ENCODE measurements around the gene OVCA2. TPM values are rescaled to one million over a fixed set of nuclear protein-coding genes. Genes with fewer than 3 reads are reported as not detected.
A peak's percentile ranks its signal among the peaks of the same experiment; 100 is the strongest.

The OVCA2 gene
- total RNA-seq, 1 experiment from 2014 or later, result 27.3 TPM

DNA sequence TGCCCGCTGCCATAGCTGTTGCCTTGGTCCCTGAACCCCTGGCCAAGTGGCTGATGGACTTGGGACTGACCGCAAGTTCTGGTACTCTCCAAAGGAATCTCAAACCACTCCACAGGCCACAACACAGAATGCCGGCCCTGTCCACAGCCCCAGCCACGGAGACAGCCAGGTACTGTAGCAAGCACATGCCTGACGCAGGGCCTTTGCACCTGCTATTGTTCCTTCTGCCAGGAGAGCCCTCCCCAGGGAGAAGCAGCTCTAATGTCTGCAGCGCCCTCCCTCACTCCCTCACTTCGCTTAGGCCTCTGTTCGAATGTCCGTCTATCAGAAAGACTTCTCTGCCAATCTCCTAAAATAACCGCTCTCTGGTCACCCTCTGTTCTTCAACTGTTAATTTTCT lies 32.1 kb upstream of the OVCA2 start:
- TF ChIP-seq EZH2phosphoT487 (IDR thresholded peaks at IDR 0.05; ENCODE audit: borderline replicate concordance) (no peak), ELF1 (IDR thresholded peaks at IDR 0.05; ENCODE audit: borderline replicate concordance, low read depth) (no peak), POLR2A (IDR thresholded peaks at IDR 0.05; ENCODE audit: borderline replicate concordance, extremely low read depth, insufficient read depth, insufficient read length) (no peak), ZFX (IDR thresholded peaks at IDR 0.05) (no peak), CBX3 (IDR thresholded peaks at IDR 0.05; ENCODE audit: low read depth) (no peak), SP1 (IDR thresholded peaks at IDR 0.05; ENCODE audit: low read depth) (no peak), YY1 (IDR thresholded peaks at IDR 0.05; ENCODE audit: extremely low read depth, insufficient replicate concordance, low read depth, low read length) (no peak)
- TF ChIP-seq, protein P1, sequence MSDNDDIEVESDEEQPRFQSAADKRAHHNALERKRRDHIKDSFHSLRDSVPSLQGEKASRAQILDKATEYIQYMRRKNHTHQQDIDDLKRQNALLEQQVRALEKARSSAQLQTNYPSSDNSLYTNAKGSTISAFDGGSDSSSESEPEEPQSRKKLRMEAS (IDR thresholded peaks at IDR 0.05), result no peak
- Histone ChIP-seq H2AFZ (ENCODE audit: low read depth, low read length, poor library complexity, severe bottlenecking) (no peak overlapping the region), H4K20me1 (ENCODE audit: insufficient read depth) (no peaks in the 10 kb centered on the region), H3K4me3 (replicated peaks in 1 of 2; ENCODE audit: low read depth in 1 of 2, low read length in 2 of 2) (no peak overlapping the region), H3K9ac (ENCODE audit: low read length) (no peak overlapping the region), H3K9me2 (ENCODE audit: insufficient read depth) (no peaks in the 10 kb centered on the region), H3K27ac (ENCODE audit: low read depth, low read length) (no peak overlapping the region), H3K4me1 (ENCODE audit: control insufficient read depth in 1 of 2, insufficient read depth in 2 of 2, low read length in 2 of 2) (peaks cover 8 to 11% of the 10 kb centered on the region in 2 experiments; a peak in 3 of 4 replicates), H3K4me2 (ENCODE audit: low read length) (no peak overlapping the region), H3K79me2 (ENCODE audit: insufficient read depth, low read length) (no peaks in the 10 kb centered on the region), H3K36me3 (ENCODE audit: control insufficient read depth in 1 of 2, insufficient read depth in 2 of 2, low read length in 2 of 2) (no peaks in the 10 kb centered on the region), H3K9me3 (ENCODE audit: control insufficient read depth in 1 of 2, insufficient read depth in 1 of 2, low read depth in 1 of 2, low read length in 2 of 2) (no peaks in the 10 kb centered on the region; a peak in 1 of 4 replicates), H3K27me3 (ENCODE audit: insufficient read depth, low read length) (no peaks in the 10 kb centered on the region)
- intact Hi-C loops (cut with micrococcal nuclease), result no loop called here
- CTCF ChIA-PET, result no interaction called here
- RAD21 ChIA-PET (ENCODE audit: low non-redundant PET in 1 of 2, low total read pairs in 2 of 2, uncharacterized antibody in 2 of 2, unreplicated experiment in 2 of 2), result no interaction called here
- POLR2A ChIA-PET, result no interaction called here
- no peak for DNase-seq (ENCODE audit: low read depth, low spot score)
- no TSS peak for BruUV-seq (replicated peaks)
- ATAC-seq, result no peak

DNA sequence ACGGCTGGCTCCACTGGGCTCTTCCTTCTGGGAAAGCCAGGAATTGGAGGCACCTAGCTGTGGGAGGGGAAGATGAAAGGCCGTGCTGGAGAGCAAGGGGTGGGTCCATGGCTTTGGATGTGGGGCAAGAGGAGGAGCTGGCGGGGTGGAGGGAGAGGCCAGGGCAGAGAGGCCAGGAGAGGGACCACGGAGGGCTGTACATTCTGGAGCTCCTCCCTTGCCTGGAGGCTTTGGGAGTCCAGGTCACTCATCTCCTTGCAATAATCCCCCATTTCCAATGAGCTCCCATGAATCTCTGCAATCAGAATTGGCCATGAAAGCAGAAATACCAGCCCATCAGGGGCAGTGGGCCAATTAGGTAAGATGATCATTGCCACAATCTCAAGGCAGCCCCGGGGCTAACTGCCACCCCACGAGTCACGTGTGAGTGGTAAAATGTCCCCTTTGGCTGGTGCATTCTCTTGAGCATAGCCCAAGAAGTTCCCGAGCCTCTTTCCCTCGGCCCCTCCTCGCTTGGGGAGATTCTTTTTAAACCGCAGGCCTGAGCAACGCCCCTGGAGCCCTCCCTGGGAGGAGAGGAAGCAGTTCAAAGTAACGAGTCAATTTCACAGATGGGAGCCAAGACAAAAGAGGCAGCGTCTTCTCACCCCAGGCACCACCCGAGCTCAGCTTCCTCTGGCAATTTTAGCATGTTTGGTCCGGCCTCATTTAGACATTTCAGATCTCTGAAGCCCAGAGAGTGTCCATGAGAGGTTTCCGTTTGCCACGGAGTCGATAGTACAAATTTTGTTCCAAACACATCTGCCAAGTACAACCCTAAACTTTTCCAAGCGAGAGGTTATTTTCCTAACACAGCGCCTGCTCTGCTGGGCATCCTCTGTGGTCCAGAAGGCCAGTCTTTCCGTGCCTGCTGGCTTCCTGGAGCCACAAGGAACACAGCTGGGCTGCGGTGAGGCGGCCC lies 30.1 kb upstream of the OVCA2 start:
- Histone ChIP-seq H3K27me3 (ENCODE audit: insufficient read depth, low read length) (no peaks in the 10 kb centered on the region), H3K9me3 (ENCODE audit: control insufficient read depth in 1 of 2, insufficient read depth in 1 of 2, low read depth in 1 of 2, low read length in 2 of 2) (no peaks in the 10 kb centered on the region; a peak in 1 of 4 replicates), H4K20me1 (ENCODE audit: insufficient read depth) (no peaks in the 10 kb centered on the region), H3K36me3 (ENCODE audit: control insufficient read depth in 1 of 2, insufficient read depth in 2 of 2, low read length in 2 of 2) (no peaks in the 10 kb centered on the region), H2AFZ (ENCODE audit: low read depth, low read length, poor library complexity, severe bottlenecking) (peak overlapping the region; percentile 45), H3K27ac (ENCODE audit: low read depth, low read length) (peak overlapping the region; percentile 6; the same call in 1 of the 2 replicates), H3K4me1 (ENCODE audit: control insufficient read depth in 1 of 2, insufficient read depth in 2 of 2, low read length in 2 of 2) (peaks cover 8 to 11% of the 10 kb centered on the region in 2 experiments; a peak in 3 of 4 replicates), H3K4me3 (replicated peaks in 1 of 2; ENCODE audit: low read depth in 1 of 2, low read length in 2 of 2) (no peak overlapping the region), H3K4me2 (ENCODE audit: low read length) (peak overlapping the region; percentile 29), H3K9me2 (ENCODE audit: insufficient read depth) (no peaks in the 10 kb centered on the region), H3K79me2 (ENCODE audit: insufficient read depth, low read length) (no peaks in the 10 kb centered on the region), H3K9ac (ENCODE audit: low read length) (no peak overlapping the region)
- TF ChIP-seq POLR2AphosphoS5 (IDR thresholded peaks at IDR 0.05; ENCODE audit: low read depth, low read length) (no peak), CEBPB (IDR thresholded peaks at IDR 0.05; ENCODE audit: low read depth) (no peak), FOSL1 (IDR thresholded peaks at IDR 0.05; ENCODE audit: low read depth) (no peak)
- BruUV-seq (replicated peaks), result no TSS peak
- ChIA-PET RAD21 (ENCODE audit: low non-redundant PET in 1 of 2, low total read pairs in 2 of 2, uncharacterized antibody in 2 of 2, unreplicated experiment in 2 of 2) (no interaction called here), POLR2A (interaction anchor here (1.0 kb wide), 1 partner anchor 12 kb away, joined by 4 read pairs; no protein-coding TSS in a partner anchor), CTCF (no interaction called here)
- intact Hi-C loops (cut with micrococcal nuclease), result no loop called here
- DNase-seq (ENCODE audit: low read depth, low spot score) (no peak), ATAC-seq (peak; percentile 64)

All from HCT116 (cell line).